Measurements from ENCODE around the gene SIPA1L3. TPM values are rescaled to one million over a fixed set of nuclear protein-coding genes. Genes with fewer than 3 reads are reported as not detected.

SIPA1L3 gene
- total RNA-seq, 6 donors from 2014 or later: 57.3 to 91.6 (median 69.4) TPM

DNA sequence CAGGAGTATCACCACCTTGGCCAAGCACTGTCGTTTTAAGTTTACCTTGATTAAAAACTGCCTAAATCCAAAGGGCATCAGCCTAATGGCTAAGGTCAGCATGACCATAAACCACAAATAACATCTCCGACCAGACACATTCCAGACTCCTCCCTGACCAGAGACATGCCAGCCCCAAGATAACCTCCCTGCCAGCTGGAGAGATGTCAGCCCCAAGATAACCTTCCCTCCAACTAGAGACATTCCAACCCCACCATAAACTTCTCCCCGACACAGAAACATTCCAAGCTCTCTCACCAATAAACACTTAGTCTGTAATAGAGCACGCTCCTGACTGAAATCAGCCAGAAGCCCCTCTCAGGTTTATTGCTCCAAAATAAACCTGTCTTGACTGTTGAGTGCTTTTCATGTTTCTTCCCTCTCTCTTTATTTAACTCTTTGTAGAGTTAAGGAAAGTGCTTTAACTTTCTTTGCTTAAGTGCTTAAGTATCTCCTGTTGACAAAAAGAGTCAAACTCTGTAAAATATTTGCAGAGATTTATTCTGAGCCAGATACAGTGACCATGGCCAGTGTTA is 37.2 kb upstream of the SIPA1L3 start:
- Histone ChIP-seq H3K36me3 (no peaks in the 10 kb centered on the region), H3K27ac (no peak overlapping the region), H3K9me3 (no peaks in the 10 kb centered on the region), H3K4me3 (no peak overlapping the region), H3K4me1 (no peaks in the 10 kb centered on the region), H3K27me3 (no peaks in the 10 kb centered on the region)
- ATAC-seq (ENCODE audit: low FRiP score in 2 of 2) (no peak), DNase-seq (no peak)
- TF ChIP-seq POLR2AphosphoS5 (IDR thresholded peaks at IDR 0.05) (no peak), POLR2A (IDR thresholded peaks at IDR 0.05) (no peak), EP300 (IDR thresholded peaks at IDR 0.05) (no peak)
- TF ChIP-seq, protein P1, sequence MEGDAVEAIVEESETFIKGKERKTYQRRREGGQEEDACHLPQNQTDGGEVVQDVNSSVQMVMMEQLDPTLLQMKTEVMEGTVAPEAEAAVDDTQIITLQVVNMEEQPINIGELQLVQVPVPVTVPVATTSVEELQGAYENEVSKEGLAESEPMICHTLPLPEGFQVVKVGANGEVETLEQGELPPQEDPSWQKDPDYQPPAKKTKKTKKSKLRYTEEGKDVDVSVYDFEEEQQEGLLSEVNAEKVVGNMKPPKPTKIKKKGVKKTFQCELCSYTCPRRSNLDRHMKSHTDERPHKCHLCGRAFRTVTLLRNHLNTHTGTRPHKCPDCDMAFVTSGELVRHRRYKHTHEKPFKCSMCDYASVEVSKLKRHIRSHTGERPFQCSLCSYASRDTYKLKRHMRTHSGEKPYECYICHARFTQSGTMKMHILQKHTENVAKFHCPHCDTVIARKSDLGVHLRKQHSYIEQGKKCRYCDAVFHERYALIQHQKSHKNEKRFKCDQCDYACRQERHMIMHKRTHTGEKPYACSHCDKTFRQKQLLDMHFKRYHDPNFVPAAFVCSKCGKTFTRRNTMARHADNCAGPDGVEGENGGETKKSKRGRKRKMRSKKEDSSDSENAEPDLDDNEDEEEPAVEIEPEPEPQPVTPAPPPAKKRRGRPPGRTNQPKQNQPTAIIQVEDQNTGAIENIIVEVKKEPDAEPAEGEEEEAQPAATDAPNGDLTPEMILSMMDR (IDR thresholded peaks at IDR 0.05): no peak
- WGBS, 2 donors: 55 to 64% methylated on average over 4 of the region's 4 CpGs

GRCh38 chr19:37872383-37872782 is 34.6 kb upstream of the SIPA1L3 start:
- Histone ChIP-seq H3K9me3 (no peaks in the 10 kb centered on the region), H3K4me3 (no peak overlapping the region), H3K27me3 (no peaks in the 10 kb centered on the region), H3K4me1 (no peaks in the 10 kb centered on the region), H3K36me3 (no peaks in the 10 kb centered on the region), H3K27ac (no peak overlapping the region)
- no peak for DNase-seq
- TF ChIP-seq POLR2AphosphoS5 (IDR thresholded peaks at IDR 0.05) (no peak), POLR2A (IDR thresholded peaks at IDR 0.05) (no peak), EP300 (IDR thresholded peaks at IDR 0.05) (no peak)
- TF ChIP-seq, protein P1 (IDR thresholded peaks at IDR 0.05): no peak
- WGBS, 2 donors: 75 to 80% methylated on average over 5 of the region's 5 CpGs
- no peak for ATAC-seq (ENCODE audit: low FRiP score in 2 of 2)

- no peaks in the 10 kb centered on the region for H3K36me3 ChIP-seq
- no peaks in the 10 kb centered on the region for H3K4me1 ChIP-seq
- WGBS, 2 donors: 30 to 31% methylated on average over 3 of the region's 3 CpGs
- TF ChIP-seq, protein P1 (IDR thresholded peaks at IDR 0.05): no peak
- TF ChIP-seq EP300 (IDR thresholded peaks at IDR 0.05) (no peak), POLR2A (IDR thresholded peaks at IDR 0.05) (no peak), POLR2AphosphoS5 (IDR thresholded peaks at IDR 0.05) (no peak)
- H3K27ac ChIP-seq: no peak overlapping the region
- no peak for ATAC-seq (ENCODE audit: low FRiP score in 2 of 2)
- DNase-seq: no peak
- no peaks in the 10 kb centered on the region for H3K9me3 ChIP-seq
- H3K4me3 ChIP-seq: no peak overlapping the region
- H3K27me3 ChIP-seq: no peaks in the 10 kb centered on the region
These were observed 32.2 kb upstream of the SIPA1L3 start for GRCh38 chr19:37874784-37875183.

- Histone ChIP-seq H3K27me3 (no peaks in the 10 kb centered on the region), H3K36me3 (no peaks in the 10 kb centered on the region), H3K4me1 (no peaks in the 10 kb centered on the region), H3K9me3 (no peaks in the 10 kb centered on the region), H3K4me3 (no peak overlapping the region), H3K27ac (no peak overlapping the region)
- 28 to 32% methylated on average over 2 of the region's 2 CpGs for WGBS, 2 donors
- ATAC-seq (ENCODE audit: low FRiP score in 2 of 2) (no peak), DNase-seq (no peak)
- TF ChIP-seq, protein P1 (IDR thresholded peaks at IDR 0.05): no peak
These were observed 31.0 kb upstream of the SIPA1L3 start for GRCh38 chr19:37876032-37876431.

- 79 to 97% methylated on average over 3 of the region's 3 CpGs for WGBS, 2 donors
- Histone ChIP-seq H3K4me1 (no peaks in the 10 kb centered on the region), H3K27ac (no peak overlapping the region), H3K4me3 (no peak overlapping the region), H3K36me3 (no peaks in the 10 kb centered on the region), H3K9me3 (peaks cover 0 to 3% (median 0%) of the 10 kb centered on the region in 4 donors), H3K27me3 (no peaks in the 10 kb centered on the region)
- ATAC-seq (ENCODE audit: low FRiP score in 2 of 2): no peak
- DNase-seq: no peak
- TF ChIP-seq POLR2AphosphoS5 (IDR thresholded peaks at IDR 0.05) (no peak), POLR2A (IDR thresholded peaks at IDR 0.05) (no peak), EP300 (IDR thresholded peaks at IDR 0.05) (no peak)
- TF ChIP-seq, protein P1 (IDR thresholded peaks at IDR 0.05): no peak
These were observed 29.9 kb upstream of the SIPA1L3 start for GRCh38 chr19:37877147-37877546.

Data from upper lobe of left lung (tissue), 6 donors.